GM21367 (cell line): ENCODE data around the gene TMEM38B.
"Not testable (repeated sequence)": the region's sequence is repeated elsewhere in the genome, so short reads cannot be mapped to it uniquely, and the experiment has no call there.

Experiments
- ATAC-seq: cut with Tn5 transposase; IDR thresholded peaks from one replicate; pipeline ENCODE4 v1.9.1; 2021; ENCODE audit not compliant: unreplicated experiment

The TMEM38B gene

DNA sequence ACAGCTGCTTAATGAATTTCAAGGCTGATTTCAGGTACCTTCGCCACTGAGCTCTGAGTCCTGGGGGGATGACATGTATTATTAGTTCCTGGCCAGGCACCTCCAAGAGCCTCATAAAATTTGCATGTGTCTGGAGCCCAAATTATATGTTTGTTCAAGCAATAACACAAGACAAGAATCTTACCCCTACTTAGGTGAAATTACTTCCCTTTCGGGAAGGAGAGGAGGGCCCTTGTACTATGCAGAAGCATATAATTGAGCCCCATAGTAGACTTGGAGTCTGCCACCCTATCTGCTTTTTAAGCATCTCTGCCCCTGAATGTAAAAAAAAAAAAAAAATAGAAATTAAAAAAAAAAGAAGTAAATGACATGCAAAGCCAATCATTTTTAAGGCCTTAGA lies 13.0 kb upstream of the TMEM38B start:
- no peak for ATAC-seq

- ATAC-seq: no peak
Measured at GRCh38 chr9:105681724-105682123, 12.6 kb upstream of the TMEM38B start.

DNA sequence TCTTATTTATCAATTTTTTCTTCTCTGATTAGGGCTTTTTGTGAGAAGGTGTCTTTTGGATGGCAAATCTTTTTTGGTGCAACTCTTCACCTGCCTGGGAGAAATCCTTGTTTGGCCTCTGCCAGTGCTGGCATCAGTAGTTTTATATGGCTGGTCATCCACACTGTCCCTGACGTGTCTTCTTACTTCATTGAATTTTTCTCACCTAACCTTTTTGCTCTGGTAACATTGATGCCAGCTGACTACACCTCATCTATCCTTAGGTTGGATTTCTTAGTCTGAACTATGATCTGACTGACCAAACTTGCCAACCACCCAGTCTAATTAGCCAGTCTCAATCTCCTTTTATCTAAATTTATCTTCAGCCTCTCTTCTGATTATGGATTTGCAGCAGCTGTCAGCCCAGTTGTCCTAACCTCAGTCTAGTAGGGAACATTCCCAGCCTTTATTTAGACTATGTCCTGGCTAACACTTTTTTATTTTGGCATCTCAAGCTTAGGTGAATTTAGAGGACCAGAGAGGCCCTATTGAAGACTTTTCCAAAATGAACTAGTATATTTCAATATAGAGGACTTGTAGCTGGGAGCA lies 10.6 kb upstream of the TMEM38B start:
- no peak for ATAC-seq

GRCh38 chr9:105686936-105687335 lies 7.4 kb upstream of the TMEM38B start:
- no peak for ATAC-seq

- no peak for ATAC-seq
Measured at GRCh38 chr9:105690742-105691141, 3.6 kb upstream of the TMEM38B start.

DNA sequence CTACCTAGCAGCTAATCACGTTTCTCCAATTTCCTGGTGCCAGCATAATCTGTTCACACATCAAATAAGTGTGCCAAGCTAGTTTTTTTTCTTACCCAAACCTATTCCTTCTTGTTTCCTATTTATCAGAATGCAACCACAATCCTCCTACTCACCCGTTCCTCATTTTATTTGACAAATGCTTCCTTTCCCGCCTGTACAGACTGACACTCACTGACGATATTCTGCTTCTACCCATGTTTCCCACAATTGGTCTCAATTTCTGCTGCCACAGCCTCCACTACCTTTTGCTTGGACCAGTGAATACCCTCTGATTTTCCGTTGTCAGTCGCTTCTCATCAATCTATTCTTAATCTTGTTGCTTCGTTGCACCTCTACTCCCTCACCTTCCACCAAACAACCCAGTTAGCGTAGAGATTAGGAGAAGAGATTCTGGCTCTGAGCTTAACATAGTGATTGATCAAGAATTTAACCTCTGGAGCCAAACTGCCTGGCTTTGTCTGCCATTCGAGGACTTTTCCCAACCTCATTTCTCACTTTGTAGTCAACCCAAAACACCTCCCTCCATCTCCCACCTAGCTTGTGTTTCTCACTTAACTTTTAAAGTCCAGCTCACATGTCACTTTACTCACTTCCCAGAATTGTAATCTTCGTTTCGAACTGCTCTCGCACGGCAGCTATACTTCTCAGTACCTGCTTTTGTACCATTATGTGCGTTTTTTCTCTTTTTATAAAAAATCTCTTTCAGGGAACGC lies 729 bp upstream of the TMEM38B start:
- peak; percentile 21 for ATAC-seq

DNA sequence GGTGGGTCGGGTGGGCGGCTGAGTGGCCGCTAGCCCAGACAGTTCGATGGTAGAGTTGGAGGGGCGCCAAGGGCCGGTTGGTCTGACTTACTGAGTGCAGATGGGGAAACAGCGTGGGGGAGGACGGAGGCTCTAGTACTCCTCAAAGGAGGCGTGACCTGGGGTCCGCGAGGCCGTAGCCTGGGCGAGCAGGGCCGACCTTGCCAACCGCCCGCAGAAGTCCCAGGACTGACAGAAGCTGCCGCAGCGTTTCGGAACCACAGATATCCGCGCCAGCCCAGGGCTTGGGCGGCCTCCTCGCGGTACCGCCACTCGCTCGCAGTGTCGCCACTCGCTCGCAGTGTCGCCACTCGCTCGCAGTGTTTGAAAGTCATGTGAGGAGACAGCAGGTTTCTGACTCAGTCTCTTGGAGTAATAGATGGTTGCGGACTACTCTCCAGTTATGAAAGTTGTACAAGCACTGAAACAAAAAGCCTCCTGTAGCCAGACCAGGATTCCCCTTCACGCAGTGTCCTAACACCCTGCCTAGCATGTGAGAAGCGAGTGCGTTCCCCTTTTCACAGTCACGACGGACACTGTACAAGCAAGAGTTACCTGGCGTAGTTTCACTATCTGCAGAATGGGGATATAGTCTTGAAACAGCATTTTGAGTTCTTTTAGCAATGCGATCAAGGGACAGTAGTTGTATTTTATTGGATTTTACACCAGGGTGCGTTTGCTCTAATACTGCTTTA lies 674 bp downstream of the TMEM38B start:
- peak; percentile 49 for ATAC-seq

DNA sequence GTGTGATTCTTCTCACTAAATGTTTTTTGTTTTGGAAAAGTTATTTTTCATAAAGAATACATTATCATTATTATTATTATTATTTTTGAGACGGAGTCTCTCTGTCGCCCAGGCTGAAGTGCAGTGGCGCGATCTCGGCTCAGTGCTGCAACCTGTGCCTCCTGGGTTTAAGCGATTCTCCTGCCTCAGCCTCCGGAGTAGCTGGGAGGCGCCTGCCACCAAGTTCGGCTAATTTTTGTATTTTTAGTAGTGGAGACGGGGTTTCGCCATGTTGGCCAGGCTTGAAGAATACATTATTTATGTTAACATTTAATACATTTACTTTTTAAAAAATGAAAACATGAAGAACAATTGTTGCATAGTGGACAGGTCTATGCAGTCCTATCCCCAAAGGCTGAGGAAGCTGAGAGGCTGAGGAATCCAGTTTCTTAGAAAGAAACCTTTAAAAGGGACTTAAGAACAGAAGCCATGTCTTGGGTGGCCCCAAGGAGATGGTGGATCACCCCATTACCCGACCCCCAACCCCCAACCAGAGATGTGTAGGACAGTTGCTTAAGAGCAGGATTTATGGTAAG lies 2.0 kb downstream of the TMEM38B start:
- no peak for ATAC-seq

GRCh38 chr9:105697871-105698270 lies 3.5 kb downstream of the TMEM38B start:
- no peak for ATAC-seq

GRCh38 chr9:105698348-105698870 lies 4.1 kb downstream of the TMEM38B start:
- ATAC-seq: no peak

- no peak for ATAC-seq
Measured at GRCh38 chr9:105700668-105701067, 6.3 kb downstream of the TMEM38B start.

GRCh38 chr9:105701145-105701544 lies 6.8 kb downstream of the TMEM38B start:
- no peak for ATAC-seq

GRCh38 chr9:105702207-105702606 lies 7.9 kb downstream of the TMEM38B start:
- no peak for ATAC-seq

DNA sequence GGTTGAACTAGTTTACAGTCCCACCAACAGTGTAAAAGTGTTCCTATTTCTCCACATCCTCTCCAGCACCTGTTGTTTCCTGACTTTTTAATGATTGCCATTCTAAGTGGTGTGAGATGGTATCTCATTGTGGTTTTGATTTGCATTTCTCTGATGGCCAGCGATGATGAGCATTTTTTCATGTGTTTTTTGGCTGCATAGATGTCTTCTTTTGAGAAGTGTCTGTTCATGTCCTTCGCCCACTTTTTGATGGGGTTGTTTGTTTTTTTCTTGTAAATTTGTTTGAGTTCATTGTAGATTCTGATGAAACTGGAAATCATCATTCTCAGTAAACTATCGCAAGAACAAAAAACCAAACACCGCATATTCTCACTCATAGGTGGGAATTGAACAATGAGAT lies 9.3 kb downstream of the TMEM38B start:
- ATAC-seq: not testable (repeated sequence)

- ATAC-seq: no peak
Measured at GRCh38 chr9:105706156-105706555, 11.8 kb downstream of the TMEM38B start.

DNA sequence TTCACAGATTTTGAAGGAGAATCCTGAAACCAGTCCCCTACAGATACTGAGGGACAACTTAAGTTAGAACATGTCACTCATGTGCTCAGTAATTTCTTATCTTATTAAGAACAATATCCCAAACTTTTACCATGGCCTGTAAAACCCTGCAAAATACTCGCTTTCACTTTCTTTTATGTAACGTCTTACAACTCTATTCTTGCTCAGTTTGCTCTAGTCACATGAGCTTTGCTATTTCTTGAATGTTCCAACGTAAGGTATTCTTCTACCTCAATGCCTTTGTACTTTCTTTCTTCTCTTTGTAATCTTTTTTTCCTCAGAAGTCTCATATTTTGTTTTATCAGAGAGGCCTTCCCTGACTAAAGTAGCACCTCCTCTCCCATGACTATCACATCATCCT lies 14.1 kb downstream of the TMEM38B start:
- no peak for ATAC-seq

DNA sequence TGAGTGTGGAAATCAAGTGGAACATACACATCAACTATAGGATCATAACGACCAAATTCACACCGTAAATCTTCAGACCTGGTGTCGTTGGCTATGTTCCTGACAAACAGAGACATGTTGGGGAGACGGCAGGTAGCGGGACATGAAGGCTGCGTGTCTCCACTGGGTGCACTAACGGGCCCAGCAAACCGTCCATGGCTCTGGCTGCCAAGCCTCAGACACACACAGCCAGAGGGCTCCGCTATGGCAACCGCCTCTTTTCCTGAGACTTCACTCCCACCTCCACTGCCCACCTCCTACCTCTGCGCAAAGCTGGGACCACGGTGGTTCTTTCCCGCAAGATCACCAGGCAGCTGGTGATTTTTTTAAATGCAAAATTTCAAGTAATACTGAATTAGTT lies 16.3 kb downstream of the TMEM38B start:
- ATAC-seq: no peak

DNA sequence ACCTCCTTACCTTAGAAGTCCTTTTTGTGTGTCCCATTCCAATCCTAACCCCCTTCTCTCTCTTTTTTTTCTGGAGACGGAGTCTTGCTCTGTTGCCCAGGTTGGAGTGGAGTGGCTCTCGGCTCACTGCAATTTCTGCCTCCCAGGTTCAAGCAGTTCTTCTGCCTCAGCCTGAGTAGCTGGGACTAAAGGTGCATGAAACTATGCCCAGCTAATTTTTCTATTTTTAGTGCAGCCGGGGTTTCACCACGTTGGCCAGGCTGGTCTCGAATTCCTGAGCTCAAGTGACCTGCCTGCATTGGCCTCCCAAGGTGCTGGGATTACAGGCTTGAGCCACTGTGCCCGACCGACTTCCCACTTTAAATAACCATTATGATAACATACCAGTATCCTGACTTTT lies 17.5 kb downstream of the TMEM38B start:
- no peak for ATAC-seq

- ATAC-seq: no peak
Measured at GRCh38 chr9:105712297-105712696, 18.0 kb downstream of the TMEM38B start.

DNA sequence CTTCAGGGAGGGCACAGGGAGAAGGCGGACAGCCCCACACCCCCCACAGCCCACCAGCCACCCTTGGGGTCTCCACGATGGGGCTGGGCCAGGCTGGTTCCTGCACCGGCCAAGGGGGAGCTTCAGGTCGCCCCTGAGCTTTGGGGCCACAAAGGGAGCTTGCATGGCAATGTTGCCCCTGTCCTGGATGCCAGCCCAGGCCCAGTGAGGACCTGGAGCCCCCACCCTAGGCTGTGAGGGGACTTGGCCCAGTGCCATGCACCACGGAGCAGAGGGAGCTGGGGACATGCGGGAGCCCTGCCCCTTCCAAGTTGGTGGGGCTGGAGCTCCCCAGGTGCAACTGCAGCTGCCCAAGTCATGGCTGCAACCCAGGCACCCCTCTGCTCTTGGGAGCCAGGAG lies 18.4 kb downstream of the TMEM38B start:
- no peak for ATAC-seq

- ATAC-seq: no peak
Measured at GRCh38 chr9:105713260-105714019, 19.1 kb downstream of the TMEM38B start.
